Activated CD4-positive, alpha-beta T cell treated with anti-CD3 and anti-CD28 coated beads, Interleukin-2, amount 50 U/mL, for 1 hour (primary cell): ENCODE data around the gene PRR7.

Source experiments
- DNase-seq: peaks from one replicate; pipeline ENCODE4 v3.0.0-alpha.2; 2020

Gene PRR7

DNA sequence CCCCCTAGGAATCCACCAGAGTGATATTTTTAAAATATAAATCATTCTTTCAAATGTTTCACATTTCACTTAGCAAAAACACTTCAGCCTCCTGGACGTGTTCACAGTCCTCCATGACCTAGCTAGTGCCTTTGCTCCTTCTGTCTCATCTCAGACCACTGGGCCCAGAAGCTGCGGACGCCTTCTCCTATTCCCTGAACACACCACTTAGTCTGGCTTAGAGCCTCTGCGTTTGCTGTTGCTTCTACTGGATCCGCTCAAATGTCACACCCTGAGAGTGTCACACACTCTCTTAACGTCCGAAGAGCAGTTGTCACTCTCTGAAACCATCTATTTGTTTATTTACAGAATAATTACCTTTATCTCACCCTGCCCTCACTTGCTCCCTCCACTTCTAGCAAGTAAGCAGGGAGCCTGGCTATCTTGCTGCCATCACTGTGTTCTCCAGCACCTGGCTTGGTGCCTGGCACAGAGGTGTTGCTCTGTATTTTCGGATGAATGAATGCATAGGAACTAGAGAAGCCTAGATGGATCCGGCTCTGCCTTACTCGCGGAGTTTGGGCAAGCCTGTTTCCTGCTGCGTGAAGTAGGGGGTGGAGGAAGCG lies 21.3 kb upstream of the PRR7 start:
- DNase-seq, result no peak

DNA sequence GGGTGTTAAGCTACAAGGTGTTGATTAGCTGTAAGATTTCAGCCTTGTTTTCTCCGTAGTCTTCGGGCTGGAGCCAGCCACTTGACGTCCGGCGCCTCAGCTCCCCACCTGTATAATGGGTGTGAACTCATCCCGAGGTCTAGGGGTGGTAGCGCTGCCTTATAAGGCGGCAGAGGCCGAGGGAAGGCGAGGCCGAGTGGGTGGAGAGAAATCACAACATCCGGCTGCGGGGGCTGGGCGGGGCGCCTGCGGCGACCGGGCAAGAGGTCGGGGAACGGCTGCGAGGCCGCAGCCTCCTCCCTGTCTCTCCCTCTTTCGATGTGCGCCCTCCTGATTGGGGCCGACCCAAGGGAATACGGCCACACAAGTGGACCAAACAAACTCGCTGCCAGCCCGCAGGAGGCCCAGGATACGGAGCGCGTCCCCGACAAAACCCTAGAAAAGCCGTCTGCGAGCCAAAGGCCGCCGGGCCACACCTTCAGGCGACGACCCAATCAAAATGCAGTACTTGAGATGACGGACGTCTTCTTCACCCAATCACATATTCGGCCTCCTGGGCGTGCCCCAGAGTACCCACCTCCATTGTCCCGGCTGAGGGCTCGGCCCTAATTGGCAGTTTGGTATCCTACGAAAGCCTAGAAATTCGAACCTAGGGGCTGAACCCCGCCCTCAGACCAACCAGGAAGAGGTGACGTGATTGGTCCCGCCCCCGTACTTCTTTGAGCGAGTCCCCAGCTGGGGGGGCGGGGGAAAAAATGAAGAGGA lies 20.6 kb upstream of the PRR7 start:
- DNase-seq, result peak; percentile 99

DNA sequence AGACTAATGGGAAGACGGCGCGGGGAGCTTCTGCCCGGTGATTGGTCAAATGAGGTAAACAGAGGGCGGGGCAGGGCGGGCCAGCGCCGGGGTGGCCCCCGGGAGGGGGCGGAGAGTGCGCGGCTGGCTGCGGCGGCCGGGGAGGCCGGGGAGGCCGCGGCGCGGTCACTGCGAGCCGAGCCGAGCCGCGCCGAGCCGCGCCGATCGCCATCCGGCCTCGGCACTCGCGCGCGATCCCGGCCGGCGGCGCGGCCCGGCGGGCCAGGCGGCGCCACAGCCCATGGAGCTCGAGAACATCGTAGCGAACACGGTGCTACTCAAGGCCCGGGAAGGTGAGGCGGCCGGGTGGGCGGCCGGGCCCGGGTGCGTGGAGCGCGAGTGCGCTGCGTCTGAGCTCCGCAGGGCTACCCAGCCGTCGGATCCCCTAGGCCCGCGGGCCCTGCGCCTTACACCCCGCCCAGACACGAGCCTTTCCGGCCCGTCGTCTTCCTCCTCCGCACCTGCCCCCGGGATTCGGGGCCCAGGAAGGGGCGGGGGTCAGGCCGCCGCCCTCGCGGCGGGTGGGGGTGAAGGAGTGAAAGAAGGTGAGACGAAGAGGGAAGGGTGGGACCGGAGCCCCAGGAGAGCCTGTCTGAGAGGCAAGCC lies 19.9 kb upstream of the PRR7 start, which contains the start of gene GRK6:
GRK6 (plus strand) TSS at position 111 of the 645 bp plus-strand sequence; CDS start at position 281, 170 bp downstream.
- DNase-seq, result peak; percentile 61

DNA sequence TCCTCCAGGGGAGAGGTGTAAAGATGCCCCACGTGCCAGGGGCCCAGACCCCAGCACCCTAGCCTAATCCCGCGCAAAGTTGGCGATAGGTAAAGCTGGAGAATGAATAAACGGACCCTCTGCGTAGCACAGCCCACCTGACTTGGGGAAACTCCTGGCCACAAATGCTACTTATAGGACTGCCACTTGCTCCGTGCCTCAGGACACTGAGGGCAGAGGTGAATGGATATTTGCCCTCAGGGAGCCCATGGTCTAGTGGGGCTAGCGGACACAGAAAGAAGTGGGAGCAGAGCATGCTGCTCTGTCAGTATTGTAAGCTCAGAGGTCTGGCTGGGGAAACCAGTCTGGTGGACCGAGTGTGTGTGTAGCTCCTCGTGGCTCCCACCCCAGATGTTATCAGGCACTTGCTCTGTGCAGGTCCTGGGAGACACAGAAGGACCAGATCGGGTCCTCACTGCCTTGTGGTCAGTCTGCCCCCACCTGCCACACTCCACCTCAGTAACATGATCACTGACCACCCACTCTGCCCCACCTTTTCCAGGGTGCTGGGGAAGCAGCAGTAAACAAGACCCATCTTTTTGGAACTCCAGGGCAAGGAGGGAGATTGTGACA lies 19.3 kb upstream of the PRR7 start:
- no peak for DNase-seq

DNA sequence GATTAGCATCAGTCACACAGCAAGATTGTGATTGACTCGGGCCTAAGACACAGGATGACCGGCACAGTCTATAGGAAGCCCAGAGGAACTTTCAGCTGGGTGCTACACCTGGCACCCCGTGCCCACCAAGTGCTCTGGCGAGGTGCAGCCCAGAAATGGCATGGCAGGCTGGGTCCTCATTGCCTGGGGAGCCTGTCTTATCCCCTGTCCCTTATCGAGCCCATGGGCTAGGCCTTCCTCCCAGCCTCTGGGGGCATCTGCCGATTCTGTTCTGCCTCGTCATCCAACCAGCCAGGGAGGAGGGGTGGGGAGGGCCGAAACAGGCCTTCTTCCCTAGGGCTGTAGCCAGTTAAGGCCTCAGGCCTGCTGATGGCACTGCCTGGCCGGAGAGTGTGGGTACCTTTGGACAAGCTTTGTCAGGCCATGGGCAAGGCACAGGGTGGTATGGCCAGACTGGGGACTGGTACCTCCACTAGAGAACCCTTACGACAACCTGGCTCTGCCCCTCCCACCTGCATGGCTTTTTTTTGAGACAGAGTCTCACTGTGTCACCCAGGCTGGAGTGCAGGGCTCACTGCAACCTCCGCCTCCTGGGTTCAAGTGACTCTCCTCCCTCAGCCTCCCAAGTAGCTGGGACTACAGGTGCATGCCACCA lies 18.6 kb upstream of the PRR7 start:
- no peak for DNase-seq

DNA sequence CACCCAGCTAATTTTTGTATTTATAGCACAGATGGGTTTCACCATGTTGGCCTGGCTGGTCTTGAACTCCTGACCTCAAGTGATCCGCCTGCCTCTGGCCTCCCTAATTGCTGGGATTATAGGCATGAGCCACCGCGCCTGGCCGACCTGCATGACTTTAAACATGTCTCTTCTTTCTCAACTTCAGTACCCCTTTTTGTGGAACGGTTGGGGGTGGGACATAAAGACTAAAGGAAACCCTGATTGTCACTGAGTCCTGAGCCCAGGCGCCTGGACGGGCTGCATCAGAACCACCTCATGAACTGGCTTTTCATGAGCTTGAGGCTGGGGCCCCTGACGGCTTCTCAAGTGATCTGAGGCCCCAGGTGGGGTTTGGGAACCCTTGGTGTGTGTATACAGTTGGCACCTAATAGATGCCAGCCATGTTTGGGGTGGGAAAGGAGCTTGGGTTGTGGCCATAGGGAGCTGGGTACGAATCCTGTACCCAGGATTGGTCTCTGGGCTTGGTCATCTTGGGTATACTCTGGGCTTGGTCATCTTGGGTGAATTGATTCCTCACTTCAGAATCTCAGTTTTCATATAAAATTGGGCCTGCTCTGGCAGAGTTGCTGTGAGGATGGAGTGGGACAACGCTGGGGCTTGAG lies 17.9 kb upstream of the PRR7 start:
- DNase-seq, result no peak

DNA sequence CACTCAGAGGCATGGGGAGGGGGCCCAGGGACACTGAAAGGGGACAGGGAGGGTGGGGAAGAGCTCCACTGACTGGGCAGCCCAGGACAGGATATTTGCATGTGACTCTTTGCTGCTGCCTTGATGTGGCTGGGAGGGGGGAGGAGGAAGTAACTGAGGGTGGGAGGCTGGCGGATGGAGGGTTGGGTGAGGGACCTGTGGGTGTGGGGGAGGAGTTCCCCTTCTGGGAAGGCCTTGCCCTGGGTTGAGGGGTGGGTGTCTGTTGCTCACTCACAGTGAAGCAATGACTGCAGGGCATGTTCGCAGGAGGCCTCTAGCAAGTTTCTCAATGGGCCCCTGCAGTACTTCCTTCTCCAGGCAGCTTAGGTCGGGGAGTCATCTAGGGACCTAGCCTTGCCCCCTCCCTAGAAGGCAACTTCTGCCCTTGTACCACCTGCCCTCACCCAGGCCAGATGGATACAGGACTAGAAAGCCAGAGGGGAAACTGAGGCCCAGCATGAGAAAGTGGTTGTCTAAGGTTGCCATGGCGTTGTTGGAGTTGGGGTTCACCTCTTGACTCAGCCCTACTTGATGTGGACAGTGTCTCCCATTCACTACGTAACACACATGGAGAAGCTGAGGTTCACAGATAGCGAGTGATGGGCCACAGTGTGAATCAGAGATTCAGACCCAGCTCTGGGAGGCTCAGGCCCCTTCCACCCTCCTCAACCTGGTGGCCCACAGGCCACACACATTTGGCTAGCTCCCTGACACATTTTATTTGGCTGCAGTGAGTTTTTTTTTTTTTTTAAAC lies 17.2 kb upstream of the PRR7 start:
- DNase-seq, result peak; percentile 73

DNA sequence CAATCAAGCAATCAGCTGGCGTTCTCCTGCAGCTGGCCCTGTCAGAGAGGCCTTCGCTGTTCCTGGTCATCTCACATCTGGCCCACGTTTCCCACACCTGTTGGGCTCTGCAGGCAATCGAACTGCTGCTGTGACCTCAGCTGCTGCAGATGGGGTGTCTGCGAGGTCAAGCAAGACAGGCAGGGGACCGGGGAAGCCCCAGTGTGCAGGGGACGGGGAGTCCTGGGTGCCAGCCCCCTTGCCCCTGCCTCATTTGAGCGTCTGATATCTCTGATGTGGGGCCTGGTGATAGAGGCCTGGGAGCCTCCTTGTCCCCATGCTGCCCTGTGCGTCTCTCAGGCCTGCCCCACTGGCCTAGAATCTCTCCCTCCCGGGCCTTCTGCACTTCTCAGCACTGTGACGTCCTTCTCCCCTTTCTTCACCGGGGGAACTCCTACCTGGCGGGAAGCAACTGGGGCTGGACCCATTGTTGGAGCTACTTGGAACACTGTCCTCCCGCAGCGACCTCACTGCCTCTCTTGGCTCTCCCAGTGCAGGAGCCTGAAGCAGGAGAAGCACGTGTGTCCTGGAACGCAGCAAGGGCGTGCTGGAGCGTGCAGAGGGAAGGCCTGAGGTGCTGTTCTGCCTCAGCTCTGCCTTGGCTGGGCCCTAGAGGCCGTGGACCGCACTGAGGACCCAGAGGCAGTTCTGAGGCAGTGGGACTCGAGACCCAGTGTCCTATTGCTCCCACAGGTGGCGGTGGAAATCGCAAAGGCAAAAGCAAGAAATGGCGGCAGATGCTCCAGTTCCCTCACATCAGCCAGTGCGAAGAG lies 16.3 kb upstream of the PRR7 start:
- DNase-seq, result no peak

DNA sequence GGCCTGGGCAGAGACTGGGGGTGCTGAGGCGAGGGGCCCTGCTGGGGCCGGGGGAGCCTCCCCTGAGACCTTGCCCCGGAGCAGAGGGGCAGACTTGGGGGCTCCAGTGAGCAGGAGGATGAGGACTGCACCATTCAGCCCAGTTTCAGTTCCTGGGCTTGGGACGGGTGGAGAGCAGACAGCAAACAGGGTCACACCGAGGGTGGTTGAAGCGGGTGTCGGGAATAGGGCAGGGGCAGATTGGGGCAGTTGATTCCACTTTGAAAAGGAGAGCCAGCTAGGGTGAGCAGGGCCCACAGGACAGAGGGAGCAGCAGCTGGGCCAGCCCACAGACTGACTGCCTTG lies 15.7 kb upstream of the PRR7 start:
- DNase-seq, result no peak

DNA sequence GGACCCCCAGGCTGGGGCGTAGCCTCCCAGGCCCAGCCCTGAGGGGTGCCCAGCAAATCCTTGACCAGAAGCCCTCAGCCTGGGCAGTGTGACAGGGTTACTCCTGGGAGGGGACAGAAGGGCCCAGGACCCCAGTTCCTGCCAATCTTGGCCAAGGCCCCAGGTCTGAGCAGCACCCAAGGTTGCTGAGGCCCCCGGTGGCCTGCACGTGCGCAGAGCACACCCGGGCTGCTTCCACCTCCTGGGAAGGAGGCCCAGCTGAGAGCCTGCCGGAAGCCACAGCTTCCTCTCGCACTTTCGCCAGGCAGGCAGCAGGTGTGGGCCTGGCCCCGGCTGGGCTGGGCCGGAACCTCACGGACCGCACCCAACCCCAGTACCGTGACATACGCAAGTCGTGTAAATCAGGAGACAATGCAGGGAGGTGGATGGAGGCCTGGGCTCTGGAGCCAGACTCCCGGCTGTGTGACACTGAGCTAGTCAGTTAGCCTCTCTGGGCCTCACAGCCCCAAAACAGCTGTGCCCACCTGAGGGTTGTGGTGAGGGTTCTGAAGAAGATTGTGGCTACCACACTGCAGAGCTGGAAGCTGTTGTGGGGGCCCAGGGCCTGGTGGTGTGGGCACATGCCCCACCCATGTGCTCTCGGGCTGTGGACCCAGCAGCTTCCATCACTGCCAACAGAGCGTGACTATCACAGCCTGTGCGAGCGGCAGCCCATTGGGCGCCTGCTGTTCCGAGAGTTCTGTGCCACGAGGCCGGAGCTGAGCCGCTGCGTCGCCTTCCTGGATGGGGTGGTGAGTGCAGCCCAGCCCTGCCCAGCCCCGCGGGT lies 15.1 kb upstream of the PRR7 start:
- peak; percentile 54 for DNase-seq

DNA sequence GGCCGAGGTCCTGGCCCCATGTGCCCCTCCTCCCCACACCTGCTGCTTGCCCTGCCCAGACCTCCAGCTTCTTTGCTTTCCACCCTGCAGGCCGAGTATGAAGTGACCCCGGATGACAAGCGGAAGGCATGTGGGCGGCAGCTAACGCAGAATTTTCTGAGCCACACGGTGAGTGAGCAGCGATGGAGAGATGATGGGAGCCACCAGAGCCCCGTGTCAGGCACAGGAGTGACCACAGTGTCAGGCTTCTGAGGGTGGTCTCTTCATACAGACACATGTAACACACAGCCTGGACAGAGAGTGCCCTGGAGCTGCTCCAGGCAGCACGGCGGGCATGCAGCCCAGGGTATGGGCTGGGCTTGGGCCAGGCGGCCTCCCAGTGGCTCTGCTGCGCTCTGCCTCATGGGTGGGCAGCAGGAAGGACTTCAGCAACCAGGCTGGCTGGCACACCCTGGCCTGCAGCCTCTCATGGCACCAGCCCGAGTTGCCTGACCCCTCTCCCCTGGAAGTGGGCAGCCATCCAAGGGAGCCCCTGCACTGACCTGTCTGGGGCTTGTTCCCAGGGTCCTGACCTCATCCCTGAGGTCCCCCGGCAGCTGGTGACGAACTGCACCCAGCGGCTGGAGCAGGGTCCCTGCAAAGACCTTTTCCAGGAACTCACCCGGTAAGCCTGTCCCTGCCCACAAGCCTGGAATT lies 14.3 kb upstream of the PRR7 start:
- DNase-seq, result no peak

DNA sequence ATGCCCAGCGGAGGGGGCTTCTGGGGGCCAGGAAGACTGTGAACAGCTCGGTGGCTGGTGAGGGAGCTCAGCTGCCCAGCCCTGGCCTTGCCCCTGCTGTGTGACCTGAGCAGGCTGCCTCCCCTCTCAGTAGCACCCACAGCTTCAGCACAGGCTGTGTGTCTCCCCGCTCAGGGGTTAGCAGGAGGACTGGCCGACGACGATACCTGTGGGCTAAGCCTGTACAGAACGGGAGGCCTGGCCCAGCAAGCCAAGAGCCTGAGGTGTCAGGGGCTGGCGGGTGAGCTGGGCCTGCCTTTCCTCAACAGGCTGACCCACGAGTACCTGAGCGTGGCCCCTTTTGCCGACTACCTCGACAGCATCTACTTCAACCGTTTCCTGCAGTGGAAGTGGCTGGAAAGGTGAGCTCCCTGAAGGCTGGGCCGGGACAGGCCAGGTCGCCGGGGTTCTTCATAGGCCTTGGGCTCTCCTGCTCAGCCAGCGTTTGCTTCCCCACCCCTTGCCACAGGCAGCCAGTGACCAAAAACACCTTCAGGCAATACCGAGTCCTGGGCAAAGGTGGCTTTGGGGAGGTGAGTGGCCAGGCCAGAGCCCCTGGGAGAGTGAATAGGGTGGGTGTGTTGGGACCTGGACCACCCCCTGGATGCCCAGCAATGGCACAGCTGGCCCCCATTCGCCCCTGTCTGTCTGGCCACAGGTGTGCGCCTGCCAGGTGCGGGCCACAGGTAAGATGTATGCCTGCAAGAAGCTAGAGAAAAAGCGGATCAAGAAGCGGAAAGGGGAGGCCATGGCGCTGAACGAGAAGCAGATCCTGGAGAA lies 13.6 kb upstream of the PRR7 start:
- DNase-seq, result no peak

DNA sequence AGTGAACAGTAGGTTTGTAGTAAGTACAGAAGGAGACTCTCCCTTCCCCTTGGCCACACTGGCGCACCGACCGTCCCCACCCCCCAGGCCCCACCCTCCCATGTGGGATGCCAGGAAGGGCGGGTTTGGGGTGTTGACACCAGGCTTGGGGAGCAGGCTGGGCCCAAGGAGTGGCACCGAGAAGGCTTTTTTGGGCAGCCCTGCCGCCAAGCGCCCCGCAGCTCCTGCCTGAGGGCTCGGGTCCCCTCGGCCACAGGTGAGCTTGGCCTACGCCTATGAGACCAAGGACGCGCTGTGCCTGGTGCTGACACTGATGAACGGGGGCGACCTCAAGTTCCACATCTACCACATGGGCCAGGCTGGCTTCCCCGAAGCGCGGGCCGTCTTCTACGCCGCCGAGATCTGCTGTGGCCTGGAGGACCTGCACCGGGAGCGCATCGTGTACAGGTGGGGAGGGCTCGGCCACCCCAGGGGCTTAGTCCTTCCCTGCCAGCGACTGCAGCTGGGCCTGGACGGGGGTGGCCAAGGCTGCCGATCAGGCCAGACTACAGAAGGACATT lies 12.9 kb upstream of the PRR7 start:
- DNase-seq, result no peak

DNA sequence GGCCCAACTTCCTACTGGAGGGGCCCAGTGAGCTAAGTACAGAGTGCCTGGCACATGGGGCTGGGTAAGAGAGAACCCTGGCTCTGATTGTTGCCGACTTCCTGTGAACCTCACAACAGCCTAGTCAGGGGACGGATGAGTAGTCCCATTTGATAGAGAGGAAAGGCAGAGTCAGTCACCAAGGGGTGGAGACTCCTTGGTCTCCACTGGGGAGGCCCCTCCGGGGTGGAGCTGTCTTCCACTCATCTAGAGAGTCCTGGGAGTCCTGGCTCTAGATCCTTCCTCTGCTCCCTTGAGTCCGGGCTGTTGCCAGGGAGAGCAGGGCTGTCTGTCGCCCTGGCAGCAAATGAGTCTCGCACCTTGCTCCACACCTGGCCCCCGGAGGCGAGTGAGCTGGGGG lies 12.2 kb upstream of the PRR7 start:
- DNase-seq, result peak; percentile 43

DNA sequence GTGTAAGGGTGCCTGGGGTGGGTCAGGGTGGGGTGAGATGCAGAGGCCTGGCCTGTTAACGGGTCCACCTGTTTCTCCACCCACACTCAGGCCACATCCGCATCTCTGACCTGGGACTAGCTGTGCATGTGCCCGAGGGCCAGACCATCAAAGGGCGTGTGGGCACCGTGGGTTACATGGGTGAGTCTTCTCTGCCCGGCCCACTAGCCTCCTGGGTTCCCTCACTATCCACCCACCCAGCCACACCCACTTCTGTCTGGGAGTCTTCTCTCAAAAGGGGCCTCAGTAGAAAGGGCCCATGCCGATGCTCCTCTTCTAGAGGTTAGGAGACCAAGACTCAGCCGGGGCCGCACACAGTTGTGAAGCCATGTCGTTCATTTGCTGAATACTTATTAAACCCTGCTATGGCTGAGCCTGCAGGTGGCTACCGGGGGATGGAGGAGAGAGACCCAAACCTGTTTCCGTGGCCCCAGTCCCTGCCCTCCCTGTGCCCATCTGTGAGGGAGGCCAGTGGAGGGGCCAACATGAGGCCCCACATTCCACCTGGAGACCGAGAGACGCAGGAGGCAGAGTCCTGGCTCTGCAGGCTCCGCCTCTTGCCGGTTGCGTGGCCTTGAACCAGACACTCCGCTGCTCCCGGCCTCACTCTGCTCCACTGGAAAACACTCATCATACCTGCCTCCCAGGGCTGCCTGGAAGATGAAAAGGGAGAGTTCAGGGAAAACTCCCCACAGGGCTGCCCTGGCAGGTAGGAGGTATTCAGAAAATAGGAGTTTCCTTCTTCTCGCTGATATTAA lies 11.5 kb upstream of the PRR7 start:
- DNase-seq, result no peak

DNA sequence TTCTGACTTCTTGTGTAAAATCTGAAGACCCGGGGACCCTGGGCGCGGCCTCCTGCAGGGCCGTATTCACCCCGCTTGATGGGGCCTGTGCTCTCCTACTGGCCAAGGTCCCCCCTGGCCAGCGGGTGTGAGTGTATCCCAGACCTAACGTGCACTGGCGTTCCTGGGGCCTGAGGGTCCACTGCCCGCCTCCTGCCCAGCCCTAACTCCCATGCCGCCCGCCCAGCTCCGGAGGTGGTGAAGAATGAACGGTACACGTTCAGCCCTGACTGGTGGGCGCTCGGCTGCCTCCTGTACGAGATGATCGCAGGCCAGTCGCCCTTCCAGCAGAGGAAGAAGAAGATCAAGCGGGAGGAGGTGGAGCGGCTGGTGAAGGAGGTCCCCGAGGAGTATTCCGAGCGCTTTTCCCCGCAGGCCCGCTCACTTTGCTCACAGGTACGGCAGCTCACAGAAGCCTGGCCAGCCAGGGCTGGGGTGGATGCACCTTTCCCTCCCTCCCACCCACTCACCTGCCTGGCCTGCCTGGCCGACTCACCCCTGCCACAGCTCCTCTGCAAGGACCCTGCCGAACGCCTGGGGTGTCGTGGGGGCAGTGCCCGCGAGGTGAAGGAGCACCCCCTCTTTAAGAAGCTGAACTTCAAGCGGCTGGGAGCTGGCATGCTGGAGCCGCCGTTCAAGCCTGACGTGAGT lies 10.6 kb upstream of the PRR7 start:
- DNase-seq, result no peak

DNA sequence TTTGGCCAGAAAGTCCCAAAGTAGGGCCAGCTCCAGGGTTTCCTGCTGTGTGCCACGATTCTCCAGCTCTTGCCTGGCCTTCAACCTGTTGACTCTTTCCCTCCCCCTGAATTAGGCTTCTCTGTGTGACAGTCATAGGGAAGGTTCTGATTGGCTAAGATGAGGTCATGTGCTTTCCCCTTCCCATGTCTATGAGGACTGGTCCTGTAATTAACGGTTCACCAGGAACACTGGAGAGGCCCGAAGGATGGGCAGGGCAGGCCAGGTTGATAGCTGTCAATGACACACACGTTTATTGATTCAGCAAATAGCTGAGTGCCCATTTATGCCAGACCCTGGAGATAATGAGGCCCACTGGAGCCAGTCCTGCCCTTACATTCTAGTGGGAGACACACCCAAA lies 9.0 kb upstream of the PRR7 start:
- DNase-seq, result no peak
